ENCODE measurements around the gene AFMID.

Gene AFMID

DNA sequence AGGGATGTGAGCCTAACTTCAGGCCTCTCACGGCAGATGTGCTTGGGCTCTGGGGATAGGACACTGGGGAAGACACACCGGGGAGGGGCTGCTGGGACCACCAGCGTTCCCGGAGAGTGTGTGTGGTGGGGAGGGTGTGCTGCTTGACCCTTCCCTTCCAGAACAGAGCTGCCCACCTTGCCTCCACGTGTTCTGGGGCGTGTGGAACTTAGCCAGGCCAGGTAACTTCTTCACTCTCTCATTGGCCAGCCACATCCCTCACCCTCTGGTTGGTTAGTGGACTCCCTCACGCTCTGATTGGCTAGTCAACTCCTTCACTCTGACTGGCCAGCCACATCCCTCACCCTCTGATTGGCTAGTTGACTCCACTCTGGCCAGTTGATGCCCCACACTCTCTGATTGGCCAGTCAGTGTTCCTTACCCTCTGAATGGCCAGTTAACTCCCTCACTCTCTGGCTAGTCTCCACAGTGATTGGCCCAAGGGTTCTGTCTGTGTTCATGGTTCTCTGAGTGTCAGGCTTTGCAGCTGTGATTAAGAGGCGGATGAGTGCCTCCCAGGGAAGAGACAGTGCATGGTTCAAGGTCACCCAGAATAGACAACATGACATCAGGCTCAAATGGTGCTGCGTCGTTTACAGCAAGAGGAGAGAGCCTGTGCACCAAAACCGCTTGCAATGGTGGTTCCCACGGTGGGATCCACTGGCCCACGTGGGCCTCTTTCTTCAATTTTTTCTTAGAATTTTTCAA lies 54.3 kb downstream of the AFMID start:
- TF ChIP-seq CTCF (IDR thresholded peaks at IDR 0.05; ENCODE audit: low read depth, low read length, missing control alignments) = no peak
- no peak overlapping the region for H3K4me3 ChIP-seq (ENCODE audit: low read depth, low read length)
- DNase-seq (ENCODE audit: low read depth) = no peak

DNA sequence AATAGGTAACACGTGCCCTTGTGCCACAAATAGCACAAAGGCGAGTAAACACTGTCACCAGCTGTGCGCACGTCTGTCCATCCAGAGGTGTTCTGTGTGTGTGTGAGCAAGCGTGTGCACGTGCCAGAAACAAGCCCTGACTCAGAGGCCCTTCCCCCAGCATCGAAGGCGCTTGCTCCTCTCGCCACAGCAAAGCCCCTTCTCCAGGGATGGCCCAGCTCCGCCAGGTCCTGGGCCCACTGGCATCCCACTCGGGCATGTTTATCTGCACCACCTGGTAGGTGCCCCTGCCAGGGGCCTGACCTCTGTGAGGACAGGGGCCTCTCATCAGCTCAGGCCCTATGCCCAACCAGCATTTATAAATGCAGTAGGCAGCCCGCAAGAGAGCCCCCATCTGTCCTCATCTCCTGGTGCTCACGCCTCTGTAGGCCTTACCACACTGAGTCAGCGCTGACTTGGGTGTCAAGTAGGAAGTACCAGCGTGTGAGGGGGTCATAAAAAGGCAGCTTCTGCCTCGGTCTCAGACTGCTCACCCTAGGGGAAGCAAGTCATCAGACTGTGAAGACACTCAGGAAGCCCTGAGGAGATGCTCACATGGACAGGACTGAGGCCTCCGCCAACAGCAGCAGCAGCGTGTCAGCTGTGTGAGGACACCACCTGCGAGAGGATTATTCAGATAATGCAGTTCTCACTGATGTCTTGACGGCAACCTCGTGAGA lies 55.0 kb downstream of the AFMID start:
- DNase-seq (ENCODE audit: low read depth) = no peak
- no peak overlapping the region for H3K4me3 ChIP-seq (ENCODE audit: low read depth, low read length)
- no peak for TF ChIP-seq CTCF (IDR thresholded peaks at IDR 0.05; ENCODE audit: low read depth, low read length, missing control alignments)

DNA sequence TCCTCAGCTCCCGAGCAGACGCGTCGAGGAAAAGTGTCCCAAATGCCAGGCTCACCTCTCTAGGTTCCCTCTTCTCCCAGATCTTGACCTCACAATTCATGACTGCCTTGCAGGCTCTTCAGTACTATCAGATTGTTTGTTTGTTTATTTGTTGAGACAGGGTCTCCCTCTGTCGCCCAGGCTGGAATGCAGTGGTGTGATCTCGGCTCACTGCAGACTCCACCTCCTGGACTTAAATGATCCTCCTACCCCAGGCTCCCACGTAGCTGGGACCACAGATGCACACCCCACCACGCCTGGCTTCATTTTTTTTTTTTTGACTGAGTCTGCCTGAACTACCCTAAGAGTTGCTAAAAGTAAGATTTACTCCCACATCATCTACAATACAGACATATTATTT lies 60.1 kb downstream of the AFMID start:
- no peak overlapping the region for H3K4me3 ChIP-seq (ENCODE audit: low read depth, low read length)
- DNase-seq (ENCODE audit: low read depth) = no peak
- TF ChIP-seq CTCF (IDR thresholded peaks at IDR 0.05; ENCODE audit: low read depth, low read length, missing control alignments) = no peak

DNA sequence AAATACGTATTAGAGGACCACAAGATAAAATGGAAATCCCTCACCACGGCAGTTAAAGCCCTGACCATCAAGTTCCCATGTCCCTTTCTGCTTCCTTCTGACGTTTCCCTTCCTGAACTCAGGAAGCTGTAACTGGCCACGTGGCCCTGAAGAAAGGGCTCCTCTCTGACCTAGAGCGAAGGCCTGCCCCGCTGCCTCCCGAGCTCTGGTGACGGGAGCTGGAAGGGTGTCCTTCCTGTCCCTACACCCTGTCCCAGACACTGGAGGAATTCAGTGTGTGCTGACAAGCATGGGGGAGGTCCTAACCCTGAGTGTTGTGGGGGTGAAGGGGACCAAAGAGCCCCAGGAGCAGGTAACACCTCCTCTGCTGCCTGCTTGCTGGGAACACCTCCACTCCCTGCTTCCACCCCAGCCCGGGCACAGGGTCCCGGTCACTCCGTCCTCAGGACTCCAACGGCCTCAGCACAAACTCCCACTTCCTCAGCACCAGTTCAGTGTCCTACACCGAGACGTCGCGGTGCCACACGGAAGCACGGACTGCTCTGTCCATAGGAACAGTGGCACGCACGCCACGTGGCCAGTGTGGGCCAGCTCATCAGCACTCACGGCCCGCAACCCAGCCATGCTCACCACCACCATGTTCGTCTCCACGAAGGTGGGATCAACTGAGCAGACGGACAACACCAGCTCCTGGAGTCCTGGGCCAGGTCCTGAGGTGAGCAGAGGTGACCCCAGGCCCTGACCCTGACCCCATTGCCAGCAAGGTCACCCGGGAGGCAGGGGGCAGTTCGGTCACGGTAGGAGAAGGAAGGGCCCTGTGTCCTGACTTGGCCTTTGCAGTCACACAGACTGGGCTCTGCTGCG lies 61.1 kb downstream of the AFMID start:
- no peak for DNase-seq (ENCODE audit: low read depth)
- no peak overlapping the region for H3K4me3 ChIP-seq (ENCODE audit: low read depth, low read length)
- no peak for TF ChIP-seq CTCF (IDR thresholded peaks at IDR 0.05; ENCODE audit: low read depth, low read length, missing control alignments)

GRCh38 chr17:78249074-78249817 lies 62.1 kb downstream of the AFMID start:
- DNase-seq (ENCODE audit: low read depth) = no peak
- no peak for TF ChIP-seq CTCF (IDR thresholded peaks at IDR 0.05; ENCODE audit: low read depth, low read length, missing control alignments)

More at GRCh38 chr17:78249074-78249817, 62.1 kb downstream of the AFMID start:
- no peak overlapping the region for H3K4me3 ChIP-seq (ENCODE audit: low read depth, low read length)

Measured in GM12864 (cell line).